Omental fat pad (tissue), 4 donors: ENCODE results near the gene GABRR2. TPM values are rescaled to one million over a fixed set of nuclear protein-coding genes. Genes with fewer than 3 reads are reported as not detected.
"Not testable (repeated sequence)": the region's sequence is repeated elsewhere in the genome, so short reads cannot be mapped to it uniquely, and the experiment has no call there.

Experiments
- ATAC-seq: fragments of 150-250 bp; one replicate; pipeline ENCODE4 v1.9.1; 2016; ENCODE audit warnings: mild to moderate bottlenecking, moderate library complexity; ENCODE audit not compliant: low FRiP score
- DNase-seq: peaks from one replicate; pipeline ENCODE4 v3.0.0-alpha.2; 2019; ENCODE audit warnings: low spot score
- CTCF ChIP-seq, 3 donors: fragments of 450-650 bp; IDR thresholded peaks; one replicate each; pipeline ENCODE4 v1.5.1; 2016 to 2017; ENCODE audit warnings: antibody characterized with exemption in 3 of 3, mild to moderate bottlenecking in 3 of 3, moderate library complexity in 2 of 3
- total RNA-seq, 4 donors: library from RNA; depleted of rRNA; stranded (reverse); fragments of >200 nt; gene quantifications; one replicate each; pipeline ENCODE4 v1.1.0, GENCODE V29; 2016

The GABRR2 gene
- total RNA-seq, 4 donors from 2014 or later, result 0.50 to 2.4 (median 1.3) TPM

GRCh38 chr6:89237158-89237557, 77.9 kb downstream of the GABRR2 start:
- no peak for ATAC-seq
- TF ChIP-seq CTCF (IDR thresholded peaks at IDR 0.05), result no peak
- no peak for DNase-seq

- not testable (repeated sequence) for ATAC-seq, DNase-seq
These were observed 81.5 kb downstream of the GABRR2 start for GRCh38 chr6:89233605-89234004.

GRCh38 chr6:89222712-89223039, 92.4 kb downstream of the GABRR2 start:
- no peak for ATAC-seq
- TF ChIP-seq CTCF (IDR thresholded peaks at IDR 0.05), result no peak
- DNase-seq, result no peak

DNA sequence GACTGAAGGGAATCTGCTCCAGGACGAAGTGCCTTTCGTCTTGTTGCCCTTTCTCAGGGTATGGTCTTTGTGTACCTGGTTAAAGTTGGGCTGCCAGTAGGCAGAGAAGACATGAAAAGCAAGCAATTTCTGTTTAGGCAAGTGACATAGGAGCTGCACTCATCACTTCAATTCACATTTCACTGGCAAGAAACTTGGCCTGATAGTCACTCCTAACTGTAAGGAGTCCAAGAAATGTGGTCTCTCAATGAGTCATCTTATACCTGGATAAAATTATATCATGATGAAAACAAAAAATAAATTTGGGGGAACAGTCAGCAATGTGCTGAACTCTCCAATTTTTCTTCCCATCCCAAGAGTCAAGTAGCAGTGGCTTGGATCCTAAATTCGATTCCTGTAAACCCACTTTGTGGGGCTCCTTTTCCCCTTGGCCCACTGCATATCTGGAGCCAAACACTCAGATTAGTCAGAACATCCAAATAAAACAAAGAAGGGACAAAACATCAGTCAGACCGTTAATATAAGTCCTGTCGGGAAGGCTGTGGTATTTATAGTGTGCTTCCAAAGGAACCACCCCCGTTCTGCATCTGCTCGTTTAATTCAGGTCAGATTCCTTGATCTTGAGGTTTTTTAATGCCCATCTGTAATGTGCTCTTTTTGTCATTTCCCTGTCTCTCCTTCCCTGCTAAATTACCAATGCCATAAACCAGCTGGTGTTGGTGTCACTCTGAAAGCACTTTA, 93.0 kb downstream of the GABRR2 start:
- ATAC-seq (no peak), DNase-seq (no peak)
- TF ChIP-seq CTCF (IDR thresholded peaks at IDR 0.05), result no peak

GRCh38 chr6:89221129-89221528, 94.0 kb downstream of the GABRR2 start:
- no peak for ATAC-seq
- DNase-seq, result no peak
- TF ChIP-seq CTCF (IDR thresholded peaks at IDR 0.05), result no peak

- TF ChIP-seq CTCF (IDR thresholded peaks at IDR 0.05), result no peak
- DNase-seq (no peak), ATAC-seq (no peak)
These were observed 97.7 kb downstream of the GABRR2 start, which contains the start of gene GABRR1 for GRCh38 chr6:89217299-89217910. Gene GABRR1 (minus strand): TSS chr6:89217358. CDS start chr6:89217322, 36 bp downstream.

DNA sequence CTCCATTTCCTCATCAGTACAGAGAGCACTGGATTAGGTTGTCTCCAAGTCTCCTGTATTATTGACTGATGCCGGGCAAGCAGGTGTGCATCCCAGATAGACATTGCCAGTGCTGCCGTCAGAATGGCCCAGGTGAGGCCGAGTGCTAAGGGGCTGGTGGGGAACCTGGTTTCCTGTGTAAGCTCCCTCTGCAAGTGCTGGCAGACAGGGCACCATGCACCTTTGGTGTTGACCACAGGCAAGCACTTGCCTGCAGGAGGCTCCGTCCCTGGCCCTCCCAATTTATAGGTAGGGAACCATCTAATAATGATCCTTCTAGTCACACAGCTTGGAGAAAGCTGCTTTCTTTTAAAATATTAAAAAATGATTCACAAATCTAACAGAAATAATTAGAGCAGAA, 98.7 kb downstream of the GABRR2 start:
- DNase-seq, result no peak
- no peak for TF ChIP-seq CTCF (IDR thresholded peaks at IDR 0.05)

More for the DNA sequence above, 98.7 kb downstream of the GABRR2 start:
- no peak for ATAC-seq
